ENCODE measurements around the gene PLAAT1.

DNA sequence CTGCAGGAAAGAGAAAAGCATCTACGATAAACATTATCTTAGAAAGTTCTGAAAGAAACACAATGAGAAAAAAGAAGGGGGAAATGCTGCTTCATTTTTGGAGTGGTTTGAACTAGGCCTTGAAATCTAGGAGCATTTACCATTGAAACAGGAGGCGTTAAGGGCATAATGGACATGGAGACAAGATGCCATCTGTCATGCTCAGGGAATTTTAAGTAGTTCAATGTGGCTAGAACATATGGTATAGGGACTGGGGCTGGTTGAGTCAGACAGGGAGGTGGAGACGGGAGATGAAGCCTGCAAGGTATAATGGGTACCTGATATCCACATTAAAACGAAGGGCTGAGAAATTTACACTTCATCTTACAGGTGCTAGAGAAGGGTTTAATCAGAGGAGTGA lies 10.4 kb upstream of the PLAAT1 start:
- TF ChIP-seq CTCF (IDR thresholded peaks at IDR 0.05; ENCODE audit: poor library complexity) (no peak), EZH2 (IDR thresholded peaks at IDR 0.05; ENCODE audit: borderline replicate concordance) (no peak)

Data from hepatocyte (in vitro differentiated cells).